ENCODE data around the gene LCN1.

The LCN1 gene

DNA sequence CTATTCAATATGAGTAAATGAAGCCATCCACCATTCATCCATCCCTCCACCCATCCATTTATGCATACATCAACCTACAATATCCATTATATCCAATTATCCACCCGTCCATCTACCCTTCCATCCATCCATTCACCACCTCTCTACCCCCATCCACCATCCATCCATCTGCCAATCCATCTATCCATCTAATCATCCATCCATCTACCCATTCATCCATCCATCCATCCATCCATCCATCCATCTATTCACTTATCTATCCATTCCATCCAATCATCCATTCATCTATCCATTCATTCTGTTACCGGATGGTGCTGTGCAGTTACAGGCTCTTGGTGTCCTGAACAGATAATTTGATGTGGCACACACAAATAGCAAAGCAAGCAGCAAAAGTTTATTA, 51.0 kb downstream of the LCN1 start:
- no peak overlapping the region for H3K27ac ChIP-seq (ENCODE audit: low read depth, low read length)
- no peak overlapping the region for H3K4me3 ChIP-seq (ENCODE audit: insufficient read depth, low read length, poor library complexity, severe bottlenecking)
- H2AFZ ChIP-seq (ENCODE audit: low read depth, low read length, severe bottlenecking), result no peak overlapping the region
- no peak overlapping the region for H3K9ac ChIP-seq (ENCODE audit: low read length)
- TF ChIP-seq, protein P1, sequence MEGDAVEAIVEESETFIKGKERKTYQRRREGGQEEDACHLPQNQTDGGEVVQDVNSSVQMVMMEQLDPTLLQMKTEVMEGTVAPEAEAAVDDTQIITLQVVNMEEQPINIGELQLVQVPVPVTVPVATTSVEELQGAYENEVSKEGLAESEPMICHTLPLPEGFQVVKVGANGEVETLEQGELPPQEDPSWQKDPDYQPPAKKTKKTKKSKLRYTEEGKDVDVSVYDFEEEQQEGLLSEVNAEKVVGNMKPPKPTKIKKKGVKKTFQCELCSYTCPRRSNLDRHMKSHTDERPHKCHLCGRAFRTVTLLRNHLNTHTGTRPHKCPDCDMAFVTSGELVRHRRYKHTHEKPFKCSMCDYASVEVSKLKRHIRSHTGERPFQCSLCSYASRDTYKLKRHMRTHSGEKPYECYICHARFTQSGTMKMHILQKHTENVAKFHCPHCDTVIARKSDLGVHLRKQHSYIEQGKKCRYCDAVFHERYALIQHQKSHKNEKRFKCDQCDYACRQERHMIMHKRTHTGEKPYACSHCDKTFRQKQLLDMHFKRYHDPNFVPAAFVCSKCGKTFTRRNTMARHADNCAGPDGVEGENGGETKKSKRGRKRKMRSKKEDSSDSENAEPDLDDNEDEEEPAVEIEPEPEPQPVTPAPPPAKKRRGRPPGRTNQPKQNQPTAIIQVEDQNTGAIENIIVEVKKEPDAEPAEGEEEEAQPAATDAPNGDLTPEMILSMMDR (IDR thresholded peaks at IDR 0.05; ENCODE audit: insufficient read depth, low read length, poor library complexity, severe bottlenecking), result no peak
- TF ChIP-seq EZH2phosphoT487 (conservative IDR thresholded peaks at IDR 0.05; ENCODE audit: low read length), result no peak
- no peaks in the 10 kb centered on the region for H3K9me2 ChIP-seq (replicated peaks; ENCODE audit: insufficient read depth, low read length)
- no peaks in the 10 kb centered on the region for H3K27me3 ChIP-seq (ENCODE audit: low read length)
- no peaks in the 10 kb centered on the region for H3F3A ChIP-seq (ENCODE audit: insufficient read depth)
- no peak overlapping the region for H3K4me2 ChIP-seq (ENCODE audit: low read depth, low read length, poor library complexity, severe bottlenecking)
- H4K20me1 ChIP-seq (ENCODE audit: low read depth, low read length), result no peaks in the 10 kb centered on the region
- H3K9me3 ChIP-seq (ENCODE audit: insufficient read depth, low read length), result no peaks in the 10 kb centered on the region
- no peaks in the 10 kb centered on the region for H3K79me2 ChIP-seq (ENCODE audit: insufficient read depth, low read length)
- H3K36me3 ChIP-seq (ENCODE audit: low read length), result no peaks in the 10 kb centered on the region

GRCh38 chr9:135573124-135573523, 51.9 kb downstream of the LCN1 start:
- H2AFZ ChIP-seq (ENCODE audit: low read depth, low read length, severe bottlenecking), result no peak overlapping the region
- no peaks in the 10 kb centered on the region for H3K27me3 ChIP-seq (ENCODE audit: low read length)
- H3K9me2 ChIP-seq (replicated peaks; ENCODE audit: insufficient read depth, low read length), result no peaks in the 10 kb centered on the region
- H3K9me3 ChIP-seq (ENCODE audit: insufficient read depth, low read length), result no peaks in the 10 kb centered on the region
- H3K79me2 ChIP-seq (ENCODE audit: insufficient read depth, low read length), result no peaks in the 10 kb centered on the region
- no peak overlapping the region for H3K4me3 ChIP-seq (ENCODE audit: insufficient read depth, low read length, poor library complexity, severe bottlenecking)
- no peaks in the 10 kb centered on the region for H3F3A ChIP-seq (ENCODE audit: insufficient read depth)
- TF ChIP-seq EZH2phosphoT487 (conservative IDR thresholded peaks at IDR 0.05; ENCODE audit: low read length), result no peak
- TF ChIP-seq, protein P1 (IDR thresholded peaks at IDR 0.05; ENCODE audit: insufficient read depth, low read length, poor library complexity, severe bottlenecking), result no peak
- H3K27ac ChIP-seq (ENCODE audit: low read depth, low read length), result no peak overlapping the region
- H3K36me3 ChIP-seq (ENCODE audit: low read length), result no peaks in the 10 kb centered on the region
- H3K9ac ChIP-seq (ENCODE audit: low read length), result no peak overlapping the region
- no peak overlapping the region for H3K4me2 ChIP-seq (ENCODE audit: low read depth, low read length, poor library complexity, severe bottlenecking)
- H4K20me1 ChIP-seq (ENCODE audit: low read depth, low read length), result no peaks in the 10 kb centered on the region

DNA sequence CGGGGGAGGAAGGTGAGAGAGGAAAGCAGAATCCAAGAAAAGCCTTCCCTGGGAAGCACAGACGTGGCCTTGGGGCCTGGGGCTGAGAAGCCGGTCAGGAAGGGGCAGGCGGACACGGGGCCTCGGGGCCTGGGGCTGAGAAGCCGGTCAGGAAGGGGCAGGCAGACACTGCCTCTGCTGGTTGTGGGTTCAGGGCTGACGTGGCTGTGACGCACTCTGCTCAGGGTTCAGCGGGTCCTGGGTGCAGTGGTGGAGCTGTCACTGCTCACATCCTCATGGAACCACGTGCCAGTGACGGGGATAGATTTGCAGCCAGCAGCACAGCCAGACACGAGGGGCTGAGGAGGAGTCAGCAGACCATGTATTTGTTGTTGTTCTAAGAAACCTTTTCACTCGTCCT, 53.1 kb downstream of the LCN1 start:
- Histone ChIP-seq H3K9ac (ENCODE audit: low read length) (no peak overlapping the region), H3K4me2 (ENCODE audit: low read depth, low read length, poor library complexity, severe bottlenecking) (no peak overlapping the region), H3K9me3 (ENCODE audit: insufficient read depth, low read length) (no peaks in the 10 kb centered on the region), H3F3A (ENCODE audit: insufficient read depth) (no peaks in the 10 kb centered on the region), H3K36me3 (ENCODE audit: low read length) (no peaks in the 10 kb centered on the region), H3K4me3 (ENCODE audit: insufficient read depth, low read length, poor library complexity, severe bottlenecking) (no peak overlapping the region), H3K27ac (ENCODE audit: low read depth, low read length) (no peak overlapping the region), H3K9me2 (replicated peaks; ENCODE audit: insufficient read depth, low read length) (no peaks in the 10 kb centered on the region), H2AFZ (ENCODE audit: low read depth, low read length, severe bottlenecking) (no peak overlapping the region), H3K27me3 (ENCODE audit: low read length) (no peaks in the 10 kb centered on the region), H3K79me2 (ENCODE audit: insufficient read depth, low read length) (no peaks in the 10 kb centered on the region), H4K20me1 (ENCODE audit: low read depth, low read length) (no peaks in the 10 kb centered on the region)
- TF ChIP-seq, protein P1 (IDR thresholded peaks at IDR 0.05; ENCODE audit: insufficient read depth, low read length, poor library complexity, severe bottlenecking), result no peak
- no peak for TF ChIP-seq EZH2phosphoT487 (conservative IDR thresholded peaks at IDR 0.05; ENCODE audit: low read length)

Measured in SU-DHL-6 (cell line).